H9 (cell line): Measurements from ENCODE around the gene L3MBTL4. TPM values are rescaled to one million over a fixed set of nuclear protein-coding genes. Genes with fewer than 3 reads are reported as not detected.

Experiments used
- DNase-seq: peaks from one replicate; pipeline ENCODE4 v3.0.0-alpha.2; 2017
- H2AFZ ChIP-seq: one replicate; pipeline ENCODE4 v1.6.1; 2013; ENCODE audit warnings: mild to moderate bottlenecking, low read length, control low read depth, moderate library complexity
- H2AK5ac ChIP-seq: 2 replicates; pipeline ENCODE4 v1.6.1; 2013; ENCODE audit warnings: low read length, control low read depth, mixed read lengths; ENCODE audit not compliant: insufficient read length
- H2BK120ac ChIP-seq: one replicate; pipeline ENCODE4 v1.6.1; 2013; ENCODE audit warnings: low read depth, mild to moderate bottlenecking, low read length, control low read depth, inconsistent platforms; ENCODE audit not compliant: poor library complexity, severe bottlenecking
- H2BK12ac ChIP-seq: 2 replicates; pipeline ENCODE4 v1.6.1; 2013; ENCODE audit warnings: low read length, control low read depth, mixed read lengths, low read depth; ENCODE audit not compliant: insufficient read length
- H2BK15ac ChIP-seq: 2 replicates; pipeline ENCODE4 v1.6.1; 2013; ENCODE audit warnings: low read depth, low read length, control low read depth
- H2BK20ac ChIP-seq: one replicate; pipeline ENCODE4 v1.6.1; 2013; ENCODE audit warnings: low read depth, mild to moderate bottlenecking, low read length, control low read depth, inconsistent platforms; ENCODE audit not compliant: poor library complexity, severe bottlenecking
- H2BK5ac ChIP-seq: 2 replicates; pipeline ENCODE4 v1.6.1; 2013; ENCODE audit warnings: low read length, control low read depth, mixed read lengths; ENCODE audit not compliant: insufficient read length
- H3K14ac ChIP-seq: 2 replicates; pipeline ENCODE4 v1.6.1; 2013; ENCODE audit warnings: low read length, control low read depth; ENCODE audit not compliant: insufficient read depth
- H3K18ac ChIP-seq: 2 replicates; pipeline ENCODE4 v1.6.1; 2013; ENCODE audit warnings: low read depth, mild to moderate bottlenecking, mixed read lengths, low read length, control low read depth; ENCODE audit not compliant: insufficient read length
- H3K23ac ChIP-seq: 2 replicates; pipeline ENCODE4 v1.6.1; 2013; ENCODE audit warnings: low read length, control low read depth, mixed read lengths, low read depth; ENCODE audit not compliant: insufficient read length
- H3K23me2 ChIP-seq: 2 replicates; pipeline ENCODE4 v1.6.1; 2013; ENCODE audit warnings: low read depth, mild to moderate bottlenecking, mixed read lengths, low read length, control low read depth; ENCODE audit not compliant: insufficient read length, poor library complexity, severe bottlenecking
- H3K27ac ChIP-seq: 2 replicates; pipeline ENCODE4 v1.5.1; 2013; ENCODE audit warnings: low read length, control low read depth, mixed read lengths, low read depth; ENCODE audit not compliant: insufficient read length
- H3K27me3 ChIP-seq: 2 replicates; pipeline ENCODE4 v1.6.1; 2013; ENCODE audit warnings: low read length, control low read depth, inconsistent platforms; ENCODE audit not compliant: insufficient read depth
- H3K4ac ChIP-seq: 2 replicates; pipeline ENCODE4 v1.6.1; 2013; ENCODE audit warnings: low read depth, mild to moderate bottlenecking, control low read depth, inconsistent platforms, low read length, moderate library complexity
- H3K4me1 ChIP-seq: 2 replicates; pipeline ENCODE4 v1.6.1; 2013; ENCODE audit warnings: low read length, control low read depth, inconsistent platforms; ENCODE audit not compliant: insufficient read depth
- H3K4me2 ChIP-seq: 2 replicates; pipeline ENCODE4 v1.6.1; 2013; ENCODE audit warnings: low read length, control low read depth, mixed read lengths; ENCODE audit not compliant: insufficient read length, insufficient read depth
- H3K56ac ChIP-seq: 2 replicates; pipeline ENCODE4 v1.6.1; 2013; ENCODE audit warnings: low read depth, mild to moderate bottlenecking, mixed read lengths, low read length, control low read depth; ENCODE audit not compliant: insufficient read length
- H3K79me1 ChIP-seq: 2 replicates; pipeline ENCODE4 v1.6.1; 2013; ENCODE audit warnings: low read depth, mild to moderate bottlenecking, moderate library complexity, low read length, control low read depth, inconsistent platforms; ENCODE audit not compliant: insufficient read depth, poor library complexity, severe bottlenecking
- H3K79me2 ChIP-seq: 2 replicates; pipeline ENCODE4 v1.6.1; 2013; ENCODE audit warnings: low read length, control low read depth, inconsistent platforms; ENCODE audit not compliant: insufficient read depth
- H3K9ac ChIP-seq: 2 replicates; pipeline ENCODE4 v1.6.1; 2013; ENCODE audit warnings: low read length, control low read depth, mixed read lengths; ENCODE audit not compliant: insufficient read length; ENCODE audit errors: extremely low read depth
- H3K9me3 ChIP-seq: one replicate; pipeline ENCODE4 v1.6.1; 2013; ENCODE audit warnings: low read depth, low read length, inconsistent platforms; ENCODE audit not compliant: control insufficient read depth
- H3T11ph ChIP-seq: one replicate; pipeline ENCODE4 v1.6.1; 2013; ENCODE audit warnings: mild to moderate bottlenecking, low read length, control low read depth, inconsistent platforms
- H4K20me1 ChIP-seq: one replicate; pipeline ENCODE4 v1.6.1; 2013; ENCODE audit not compliant: control insufficient read depth, insufficient read length, insufficient read depth
- H4K5ac ChIP-seq: 2 replicates; pipeline ENCODE4 v1.6.1; 2013; ENCODE audit warnings: low read depth, mild to moderate bottlenecking, mixed read lengths, low read length, control low read depth; ENCODE audit not compliant: insufficient read length
- H4K8ac ChIP-seq: replicated peaks from 2 replicates; pipeline ENCODE4 v1.6.1; 2013; ENCODE audit warnings: low read length, control low read depth, mixed read lengths, low read depth; ENCODE audit not compliant: insufficient read length
- H4K91ac ChIP-seq: 2 replicates; pipeline ENCODE4 v1.6.1; 2013; ENCODE audit warnings: low read depth, mild to moderate bottlenecking, moderate library complexity, mixed read lengths, low read length, control low read depth; ENCODE audit not compliant: insufficient read length
- H3K27ac Mint-ChIP-seq, 3 experiments: 2 replicates in 2 of 3; 3 replicates in 1 of 3; pipeline ENCODE4 v1.8.0; 2020 to 2021; ENCODE audit warnings: mixed read lengths in 3 of 3, mild to moderate bottlenecking in 1 of 3, moderate library complexity in 1 of 3
- H3K27me3 Mint-ChIP-seq: 2 replicates; pipeline ENCODE4 v1.8.0; 2021; ENCODE audit warnings: low read depth, mild to moderate bottlenecking, moderate library complexity, mixed read lengths
- H3K36me3 Mint-ChIP-seq, 3 experiments: 2 replicates in 2 of 3; 3 replicates in 1 of 3; pipeline ENCODE4 v1.8.0; 2020 to 2021; ENCODE audit warnings: low read depth in 3 of 3, mixed read lengths in 3 of 3; ENCODE audit not compliant: insufficient read depth in 1 of 3
- H3K4me1 Mint-ChIP-seq, 2 experiments: 2 replicates each; pipeline ENCODE4 v1.8.0; 2020; ENCODE audit warnings: mixed read lengths in 2 of 2
- H3K4me3 Mint-ChIP-seq, 2 experiments: 2 replicates in 1 of 2; 3 replicates in 1 of 2; pipeline ENCODE4 v1.8.0; 2020 to 2021; ENCODE audit warnings: mild to moderate bottlenecking in 2 of 2, mixed read lengths in 2 of 2, moderate library complexity in 1 of 2
- H3K9me3 Mint-ChIP-seq, 2 experiments: 2 replicates in 1 of 2; 3 replicates in 1 of 2; pipeline ENCODE4 v1.8.0; 2020; ENCODE audit warnings: mild to moderate bottlenecking in 2 of 2, mixed read lengths in 2 of 2, moderate library complexity in 1 of 2
- CTCF ChIP-seq: fragments of 200-600 bp; sonication (generic); conservative IDR thresholded peaks from 3 replicates; pipeline ENCODE4 v1.8.0; 2021; ENCODE audit warnings: antibody characterized with exemption, mild to moderate bottlenecking
- WGBS: extraction: QIAGEN DNeasy Blood & Tissue Kit; methylation state at CpG from one replicate; pipeline ENCODE4 v1.1.7; 2013; ENCODE audit warnings: missing lambda C conversion rate, low lambda C conversion rate, mixed read lengths; ENCODE audit not compliant: insufficient read length; ENCODE audit errors: extremely low coverage; 5-methylcytosine and 5-hydroxymethylcytosine counted together
- total RNA-seq: library from RNA; stranded (reverse); gene quantifications from 2 replicates; pipeline ENCODE4 v1.2.1, GENCODE V29; 2021

The L3MBTL4 gene
- total RNA-seq, 1 experiment from 2014 or later = 1.9 TPM

GRCh38 chr18:5966514-5966913, 448.2 kb downstream of the L3MBTL4 start:
- H4K20me1 ChIP-seq = no peaks in the 10 kb centered on the region
- H3K14ac ChIP-seq = no peak overlapping the region
- Mint-ChIP-seq H3K36me3 (no peaks in the 10 kb centered on the region), H3K9me3 (no peaks in the 10 kb centered on the region), H3K4me3 (no peak overlapping the region), H3K27me3 (peaks cover 16% of the 10 kb centered on the region), H3K27ac (no peak overlapping the region), H3K4me1 (peaks cover 33% of the 10 kb centered on the region in 2 experiments)
- no peak overlapping the region for H3K27ac ChIP-seq
- no peak overlapping the region for H2BK12ac ChIP-seq
- no peaks in the 10 kb centered on the region for H3K27me3 ChIP-seq
- H4K5ac ChIP-seq = no peak overlapping the region
- WGBS = no CpG with 5 or more reads among the region's 4 CpGs
- H3K4me1 ChIP-seq = peaks cover 6% of the 10 kb centered on the region; the same call in 1 of the 2 replicates
- H2BK20ac ChIP-seq = no peak overlapping the region
- no peak overlapping the region for H3K18ac ChIP-seq
- no peak for DNase-seq
- no peak overlapping the region for H2BK120ac ChIP-seq
- H3K4ac ChIP-seq = no peak overlapping the region
- no peak overlapping the region for H3K9ac ChIP-seq
- no peak overlapping the region for H4K91ac ChIP-seq
- no peak overlapping the region for H4K8ac ChIP-seq
- no peak overlapping the region for H3K4me2 ChIP-seq
- H2AK5ac ChIP-seq = no peak overlapping the region
- H3K23me2 ChIP-seq = no peaks in the 10 kb centered on the region
- H3K79me1 ChIP-seq = no peaks in the 10 kb centered on the region
- H3K23ac ChIP-seq = no peak overlapping the region
- H3T11ph ChIP-seq = no peak overlapping the region
- H2AFZ ChIP-seq = no peak overlapping the region
- no peak overlapping the region for H2BK15ac ChIP-seq
- no peaks in the 10 kb centered on the region for H3K9me3 ChIP-seq
- TF ChIP-seq CTCF = no peak
- no peak overlapping the region for H2BK5ac ChIP-seq
- H3K56ac ChIP-seq = no peak overlapping the region
- H3K79me2 ChIP-seq = no peaks in the 10 kb centered on the region
